GM19372 (cell line): ENCODE results near the gene INTS4.
"Not testable (repeated sequence)": the region's sequence is repeated elsewhere in the genome, so short reads cannot be mapped to it uniquely, and the experiment has no call there.

Experiments
- ATAC-seq: cut with Tn5 transposase; IDR thresholded peaks from one replicate; pipeline ENCODE4 v1.9.1; 2021; ENCODE audit warnings: mild to moderate bottlenecking, low read depth, moderate library complexity; ENCODE audit not compliant: unreplicated experiment

INTS4 gene

DNA sequence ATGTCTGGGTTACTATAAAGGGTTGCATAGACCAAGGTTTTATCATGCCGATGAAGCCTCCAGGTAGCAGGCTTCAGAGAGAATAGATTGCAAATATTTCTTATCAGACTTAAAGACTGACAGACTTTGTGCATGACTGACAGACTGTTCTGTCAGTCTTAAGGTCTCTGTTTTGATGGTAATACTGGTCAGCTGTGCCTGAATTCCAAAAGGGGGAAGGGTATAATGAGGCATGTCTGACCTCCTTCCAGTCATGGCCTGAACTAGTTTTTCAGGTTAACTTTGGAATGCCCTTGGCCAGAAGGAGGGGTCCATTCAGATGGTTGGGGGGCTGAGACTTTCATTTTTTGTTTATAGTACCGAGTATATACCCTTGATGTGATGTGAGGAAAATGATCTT lies 33.3 kb upstream of the INTS4 start:
- ATAC-seq = no peak

DNA sequence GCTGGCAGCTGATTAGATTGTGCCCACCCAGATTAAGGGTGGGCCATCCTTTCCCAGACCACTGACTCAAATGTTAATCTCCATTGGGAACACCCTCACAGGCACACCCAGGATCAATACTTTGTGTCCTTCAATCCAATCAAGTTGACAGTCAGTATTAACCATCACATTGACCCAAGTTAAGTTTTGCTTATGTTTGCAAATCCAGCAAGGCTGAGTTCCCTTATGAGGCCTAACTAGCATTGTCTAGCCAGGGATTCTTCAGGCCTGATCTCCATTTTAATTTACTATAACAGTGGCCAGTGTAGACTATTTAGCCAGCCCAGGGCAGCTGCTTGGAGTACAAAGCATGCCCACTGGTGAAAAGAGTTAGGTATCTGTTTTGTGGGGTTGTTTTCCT lies 30.9 kb upstream of the INTS4 start:
- no peak for ATAC-seq

DNA sequence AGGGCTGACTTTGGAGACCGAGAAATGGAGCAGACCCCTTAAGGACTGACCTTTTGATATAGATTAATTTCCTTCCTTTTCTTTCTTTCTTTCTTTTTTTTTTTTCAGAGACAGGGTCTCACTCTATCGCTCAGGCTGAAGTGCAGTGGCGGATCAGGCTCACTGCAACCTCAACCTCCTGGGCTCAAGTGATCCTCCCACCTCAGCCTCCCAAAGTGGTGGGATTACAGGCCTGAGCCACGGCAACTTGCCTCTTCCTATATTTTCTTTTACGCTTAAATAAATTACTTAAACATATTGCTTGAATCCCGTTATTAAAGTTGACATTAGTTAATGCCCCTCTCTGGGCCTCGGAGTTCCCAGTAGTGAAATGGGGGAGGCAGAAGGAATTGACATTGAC lies 29.0 kb upstream of the INTS4 start:
- no peak for ATAC-seq

DNA sequence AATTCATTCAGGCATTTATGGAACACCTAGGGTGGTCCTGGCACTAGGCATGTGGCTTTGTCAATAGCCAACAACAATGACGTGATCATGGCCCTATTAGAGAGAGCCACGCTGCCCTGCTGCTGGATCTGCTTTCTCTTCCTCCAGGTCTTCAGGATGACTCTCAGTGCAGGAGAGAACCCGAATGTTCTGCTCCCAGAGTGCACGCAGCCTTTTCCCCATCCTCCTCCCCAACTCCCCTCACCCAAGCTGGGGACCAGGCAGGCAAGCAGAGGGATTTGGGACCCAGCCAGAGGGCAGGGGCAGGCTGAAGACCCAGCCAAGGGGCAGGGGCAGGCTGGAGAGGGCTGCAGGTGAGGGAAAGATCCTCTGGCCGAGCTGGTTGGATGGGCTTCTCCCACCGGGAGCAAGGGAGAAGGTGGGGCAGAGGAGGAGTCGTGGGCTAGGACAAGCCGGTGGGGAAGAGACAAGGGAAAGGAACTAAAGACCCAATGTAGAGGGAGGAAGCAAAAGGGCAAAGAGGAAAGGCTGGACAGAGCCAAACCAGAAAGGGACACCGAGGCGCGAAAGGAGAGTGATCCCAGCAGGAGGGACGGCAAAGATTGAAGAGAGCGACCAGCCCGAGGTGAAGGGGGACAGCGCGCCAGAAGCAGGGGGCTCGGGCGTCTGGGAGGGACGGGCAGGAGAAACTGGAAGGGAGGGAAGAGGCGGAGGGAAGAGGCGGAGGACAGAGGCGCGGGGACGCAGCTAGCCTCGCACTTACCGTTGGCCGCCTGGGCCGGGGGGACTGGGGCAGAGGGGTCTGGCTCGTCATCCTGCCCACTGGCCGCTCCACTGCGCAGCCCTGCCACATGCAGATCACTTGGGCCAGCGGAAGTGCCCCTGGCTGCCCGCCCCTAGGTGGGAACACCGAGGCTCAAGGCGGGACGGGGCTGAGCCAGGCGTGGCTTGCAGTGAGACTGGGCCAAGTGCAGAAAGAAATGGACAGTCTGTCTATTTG lies 28.2 kb upstream of the INTS4 start, which contains the start of gene KCTD14:
Gene KCTD14 (minus strand): TSS at position 880 of the 1,000 bp plus-strand sequence. CDS start 27 bp downstream, at position 853.
- ATAC-seq = no peak

DNA sequence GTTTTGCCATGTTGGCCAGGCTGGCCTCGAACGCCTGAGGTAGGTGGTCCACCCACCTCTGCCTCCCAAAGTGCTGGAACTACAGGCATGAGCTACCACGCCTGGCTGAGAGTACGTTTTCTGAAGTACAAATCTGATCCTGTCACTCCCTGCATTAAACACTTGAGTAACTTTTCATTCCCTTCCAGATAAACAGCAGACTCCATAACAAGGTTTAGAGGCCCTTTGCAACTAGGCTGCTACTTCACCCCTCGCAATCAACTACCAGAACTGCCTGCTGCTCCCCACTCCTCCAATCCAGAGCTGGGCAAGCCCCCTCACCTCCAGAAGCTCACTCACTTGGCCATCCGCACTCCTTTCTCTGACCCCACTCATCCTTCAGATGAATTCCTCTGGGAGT lies 27.1 kb upstream of the INTS4 start:
- ATAC-seq = no peak

DNA sequence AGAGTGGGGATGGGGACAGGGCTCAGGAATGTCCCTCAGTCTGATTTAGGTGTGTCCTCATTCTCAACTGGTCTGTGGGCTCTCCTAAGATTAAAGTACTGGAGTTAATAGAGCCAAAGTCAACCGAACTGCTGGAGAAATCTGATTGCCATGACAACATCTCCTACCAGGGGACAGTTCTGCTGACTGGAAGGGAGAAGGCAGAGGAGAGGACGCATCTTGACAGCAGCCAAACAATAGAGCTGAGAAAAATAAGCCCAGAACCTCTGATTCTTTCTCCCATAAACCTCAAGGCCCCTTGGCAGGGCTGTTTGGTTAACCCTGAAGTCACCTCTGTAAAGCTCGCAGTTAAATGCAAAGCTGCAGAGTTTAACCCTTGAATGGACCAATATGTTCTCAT lies 25.8 kb upstream of the INTS4 start:
- no peak for ATAC-seq

DNA sequence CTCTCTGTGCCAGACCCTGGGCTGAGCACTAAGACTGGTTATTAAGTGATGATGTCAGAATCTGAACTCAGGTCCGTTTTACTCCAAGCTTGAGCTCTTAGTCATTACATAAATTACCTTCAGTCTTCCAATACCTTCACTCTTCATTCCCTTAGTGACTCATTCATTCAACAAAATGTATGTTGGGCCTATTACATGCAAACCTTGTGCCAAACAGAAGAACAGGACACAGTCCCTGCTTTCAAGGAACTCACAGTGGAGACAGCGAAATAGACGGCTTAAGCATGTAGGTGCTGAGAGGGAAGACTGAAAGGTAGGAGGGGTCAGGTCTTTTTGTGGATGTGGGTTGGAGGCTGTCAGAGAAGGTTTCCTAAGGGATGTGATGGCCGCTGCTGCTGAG lies 25.3 kb upstream of the INTS4 start:
- no peak for ATAC-seq

DNA sequence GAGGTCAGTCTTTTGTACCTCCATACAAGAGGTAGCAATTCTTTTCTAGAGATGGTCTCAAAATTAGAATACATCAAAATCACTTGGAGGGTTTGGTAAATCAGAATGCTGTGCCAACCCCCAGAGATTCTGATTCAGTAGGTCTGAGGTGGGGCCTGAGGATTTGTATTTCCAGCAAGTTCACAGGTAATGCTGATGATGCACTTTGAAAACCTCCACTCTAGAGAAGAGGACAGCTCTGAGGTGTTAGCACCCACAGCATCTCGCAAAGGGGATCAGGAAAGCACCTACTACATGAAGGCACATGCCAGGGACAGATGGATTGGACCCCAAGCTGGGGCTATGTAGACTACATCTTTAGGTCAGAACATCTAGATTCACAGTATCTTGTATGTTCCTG lies 21.4 kb upstream of the INTS4 start:
- no peak for ATAC-seq

DNA sequence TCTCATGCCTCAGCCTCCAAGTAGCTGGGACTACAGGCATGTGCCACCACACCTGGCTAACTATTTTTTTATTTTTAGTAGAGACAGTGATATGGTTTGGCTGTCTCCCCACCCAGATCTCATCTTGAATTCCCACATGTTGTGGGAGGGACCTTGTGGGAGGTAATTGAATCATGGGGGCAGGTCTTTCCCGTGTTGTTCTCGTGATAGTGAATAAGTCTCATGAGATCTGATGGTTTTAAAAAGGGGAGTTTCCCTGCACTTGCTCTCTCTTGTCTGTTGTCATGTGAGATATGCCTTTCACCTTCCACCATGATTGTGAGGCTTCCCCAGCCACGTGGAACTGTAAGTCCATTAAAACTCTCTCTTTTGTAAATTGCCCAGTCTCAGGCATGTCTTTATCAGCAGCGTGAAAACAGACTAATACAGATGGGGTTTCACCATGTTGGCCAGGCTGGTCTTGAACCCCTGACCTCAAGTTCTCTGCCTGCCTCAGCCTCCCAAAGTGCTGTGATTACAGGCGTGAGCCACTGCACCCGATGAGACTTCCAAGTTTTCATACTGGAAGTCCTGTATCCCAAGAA lies 20.6 kb upstream of the INTS4 start:
- not testable (repeated sequence) for ATAC-seq

DNA sequence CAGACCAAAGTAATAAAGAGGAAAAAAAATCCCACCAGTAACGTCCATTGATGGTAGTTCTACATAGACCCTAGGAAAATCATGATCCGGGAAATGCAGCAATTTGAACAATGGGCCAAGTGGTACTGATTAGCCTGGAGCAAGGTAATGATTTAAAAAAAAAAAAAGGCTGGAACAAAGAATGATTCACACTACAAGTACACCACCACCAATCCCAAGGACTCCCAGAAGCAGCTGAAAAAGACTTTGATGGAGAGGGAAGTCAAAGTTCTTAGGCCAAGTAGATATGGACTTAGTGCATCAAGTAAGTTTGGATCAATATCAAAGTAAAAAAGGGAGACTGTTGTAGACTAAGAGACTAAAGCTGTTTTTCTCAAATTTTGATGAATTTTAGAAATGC lies 16.8 kb upstream of the INTS4 start:
- no peak for ATAC-seq

DNA sequence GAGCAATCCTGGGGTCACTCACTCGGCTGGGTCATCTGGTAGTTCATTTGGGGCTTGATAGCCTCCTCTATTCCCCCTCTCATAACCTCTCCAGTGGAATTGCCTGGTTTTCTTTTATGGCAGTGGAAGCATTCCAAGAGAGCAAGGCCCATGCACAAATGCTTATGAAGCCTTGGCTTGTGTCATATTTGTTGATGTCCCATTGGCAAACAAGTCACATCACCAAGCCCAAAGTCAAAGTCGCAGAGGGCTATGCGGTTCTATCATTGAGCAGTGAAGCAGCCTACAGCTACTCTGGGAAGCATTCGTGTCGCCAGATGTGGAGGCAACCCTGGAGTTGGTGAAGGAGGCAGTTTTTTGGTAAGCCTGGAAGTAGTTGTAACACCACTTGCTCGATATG lies 16.3 kb upstream of the INTS4 start:
- ATAC-seq = no peak

DNA sequence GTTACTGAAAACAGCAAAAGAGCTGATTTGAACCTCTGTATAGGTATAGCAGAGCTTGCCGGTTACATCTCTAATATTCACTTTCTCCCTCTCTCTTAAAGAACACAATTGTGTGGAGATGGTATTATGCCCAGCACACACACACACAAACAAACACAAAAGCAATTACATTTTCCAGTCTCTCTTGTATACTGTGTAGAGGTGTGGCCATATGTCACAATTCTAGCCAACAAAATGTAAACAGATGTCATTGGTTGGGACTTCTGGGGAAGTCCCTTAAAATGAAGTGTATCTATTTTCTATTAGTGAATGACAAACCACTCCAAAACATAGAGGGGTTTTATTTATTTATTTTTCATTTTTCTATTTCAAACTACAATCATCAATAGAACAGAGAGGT lies 15.8 kb upstream of the INTS4 start:
- no peak for ATAC-seq

DNA sequence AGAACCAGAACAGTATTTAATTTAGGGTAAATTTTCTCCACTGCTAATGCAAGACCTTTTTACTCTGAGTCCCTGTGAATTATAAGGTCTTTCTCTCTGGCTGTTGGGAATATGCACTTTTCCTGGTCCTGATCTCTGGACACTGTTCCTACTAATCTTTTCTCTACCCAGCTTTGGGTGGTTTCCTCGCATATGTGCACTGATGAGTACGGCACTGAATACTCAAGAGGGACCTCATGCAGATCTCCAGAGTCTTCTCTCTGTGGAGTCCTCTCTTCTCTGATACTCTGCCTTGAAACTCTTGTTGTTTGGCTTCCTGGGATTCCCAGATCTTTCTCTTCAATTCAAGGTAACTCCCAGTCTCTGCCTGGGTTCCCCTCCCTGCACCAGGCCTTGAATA lies 14.6 kb upstream of the INTS4 start:
- no peak for ATAC-seq

DNA sequence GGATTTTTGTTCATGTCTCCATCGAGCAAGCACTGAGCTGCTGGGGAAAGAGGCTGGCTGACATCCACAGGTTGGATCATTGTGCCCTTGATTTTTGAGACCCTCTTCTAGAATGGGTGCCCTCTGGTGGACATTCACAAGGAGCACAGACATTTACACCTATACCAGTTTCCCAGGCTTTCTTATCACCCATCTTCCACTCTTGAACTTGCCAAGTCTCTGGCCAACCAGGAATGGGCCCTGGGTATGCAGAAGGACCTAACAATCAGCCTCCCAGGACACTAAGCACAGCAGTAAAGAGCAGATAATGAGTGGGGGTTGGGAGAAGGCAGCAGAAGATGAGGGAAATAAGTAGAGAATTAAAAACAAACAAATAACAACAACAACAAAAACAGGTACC lies 5.7 kb upstream of the INTS4 start:
- no peak for ATAC-seq

DNA sequence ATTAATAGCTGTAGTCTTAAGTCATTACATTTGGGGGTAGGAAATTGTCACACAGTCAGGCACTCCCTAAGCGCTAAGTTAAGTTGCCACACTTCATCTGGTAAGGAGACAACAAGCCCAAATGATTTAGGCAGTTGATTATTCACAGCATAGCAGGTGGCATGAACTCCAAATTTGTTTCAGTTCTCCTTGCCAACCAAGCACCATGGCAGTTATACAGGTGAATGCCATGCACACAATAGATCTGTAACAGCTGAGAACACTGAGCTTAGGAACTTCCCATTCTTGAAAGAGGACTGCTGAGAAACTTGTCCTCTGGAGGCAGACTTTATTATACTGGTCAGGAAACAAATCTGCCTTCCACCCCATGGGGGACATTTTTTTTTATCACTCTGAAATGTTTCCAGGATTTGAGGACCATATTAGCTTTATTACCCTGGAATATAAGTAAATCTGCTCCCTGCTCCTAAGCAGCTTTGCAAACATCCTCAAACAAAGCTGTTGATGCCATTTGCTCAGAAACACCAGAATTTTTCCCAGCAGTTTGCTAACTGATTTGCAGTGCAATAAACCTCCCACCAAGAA lies 5.1 kb upstream of the INTS4 start:
- ATAC-seq = no peak

DNA sequence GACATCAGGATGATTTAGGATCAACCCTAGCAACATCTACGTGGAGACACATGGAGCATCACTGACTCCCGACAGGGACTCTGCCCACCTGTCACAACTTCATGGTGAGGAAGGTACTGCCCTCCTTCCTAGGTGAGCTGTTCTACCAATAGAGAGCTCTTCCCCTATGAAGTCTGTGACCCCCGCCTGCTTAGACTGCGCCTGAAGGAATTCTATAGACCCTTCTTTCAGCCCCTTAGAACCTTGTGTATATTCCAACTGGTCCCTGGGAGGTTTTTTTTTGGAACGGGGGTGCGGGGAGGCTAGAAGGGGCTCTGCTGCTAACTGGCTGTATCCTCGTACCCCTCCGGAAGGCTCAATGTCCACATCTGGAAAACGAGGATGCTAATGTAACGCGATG lies 566 bp downstream of the INTS4 start:
- ATAC-seq = no peak

DNA sequence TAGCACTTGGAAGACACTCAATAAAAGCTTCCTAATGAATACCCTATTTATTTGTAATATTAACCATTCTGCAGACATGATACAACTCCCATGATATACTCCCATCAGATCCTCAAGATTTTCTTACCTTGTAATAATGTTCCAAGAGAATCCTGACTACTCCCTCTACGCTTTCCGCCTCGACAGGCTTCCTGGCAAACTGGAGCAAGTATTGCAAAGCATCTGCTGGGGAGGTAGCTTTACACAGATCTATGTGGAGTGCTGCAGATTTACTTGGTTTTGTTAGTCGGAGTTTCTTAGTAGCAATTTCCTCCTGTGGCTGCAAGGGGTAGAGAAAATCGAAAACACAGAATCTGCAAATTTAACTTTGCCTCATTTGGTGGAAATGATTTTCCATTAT lies 3.5 kb downstream of the INTS4 start:
- no peak for ATAC-seq

DNA sequence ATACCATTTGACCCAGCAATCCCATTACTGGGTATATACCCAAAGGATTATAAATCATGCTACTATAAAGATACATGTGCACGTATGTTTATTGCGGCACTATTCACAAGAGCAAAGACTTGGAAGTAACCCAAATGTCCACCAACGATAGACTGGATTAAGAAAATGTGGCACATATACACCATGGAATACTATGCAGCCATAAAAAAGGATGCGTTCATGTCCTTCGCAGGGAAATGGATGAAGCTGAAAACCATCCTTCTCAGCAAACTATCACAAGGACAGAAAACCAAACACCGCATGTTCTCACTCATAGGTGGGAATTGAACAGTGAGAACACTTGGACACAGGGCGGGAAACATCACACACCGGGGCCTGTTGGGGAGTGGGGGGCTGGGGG lies 8.0 kb downstream of the INTS4 start:
- ATAC-seq = not testable (repeated sequence)

DNA sequence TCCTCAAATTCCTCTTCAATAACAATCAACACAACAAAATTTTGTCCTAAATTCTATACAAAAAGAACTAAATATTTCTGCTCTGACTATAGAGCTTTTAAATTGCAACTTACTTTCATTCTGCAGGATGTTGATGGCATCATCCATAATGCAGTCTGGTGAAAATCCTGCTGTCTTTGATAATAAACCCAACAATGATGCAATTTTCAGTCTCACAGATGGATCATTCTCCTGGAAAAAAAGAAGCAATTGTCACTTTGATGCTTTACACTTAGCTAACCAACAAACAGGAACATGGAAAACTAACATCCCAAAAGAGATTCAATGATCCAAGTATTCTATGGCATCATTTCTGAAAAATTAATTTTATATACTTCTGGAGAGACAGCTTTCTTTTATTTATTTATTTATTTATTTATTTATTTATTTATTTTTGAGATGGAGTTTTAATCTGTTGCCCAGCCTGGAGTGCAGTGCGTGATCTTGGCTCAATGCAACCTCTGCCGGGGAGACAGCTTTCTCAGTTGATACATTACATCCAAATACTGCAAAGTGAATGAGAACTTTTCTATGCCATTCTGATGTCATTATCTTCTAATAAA lies 13.0 kb downstream of the INTS4 start:
- no peak for ATAC-seq

DNA sequence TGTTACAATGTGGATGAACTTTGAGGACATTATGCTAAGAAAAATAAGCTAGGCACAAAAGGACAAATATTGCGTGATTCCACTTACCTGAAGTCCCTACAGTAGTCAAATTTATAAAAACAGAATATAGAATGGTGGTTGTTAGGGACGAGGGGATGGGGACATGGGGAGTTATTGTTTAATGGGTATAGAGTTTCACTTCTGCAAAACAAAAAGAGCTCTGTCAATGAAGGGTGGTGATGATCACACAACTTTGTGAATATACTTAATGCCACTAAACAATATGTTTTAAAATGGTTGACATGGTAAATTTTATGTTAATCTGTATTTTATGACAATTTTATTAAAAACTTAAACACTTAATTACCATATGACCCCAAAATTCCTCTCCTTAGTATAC lies 26.1 kb downstream of the INTS4 start:
- ATAC-seq = no peak

DNA sequence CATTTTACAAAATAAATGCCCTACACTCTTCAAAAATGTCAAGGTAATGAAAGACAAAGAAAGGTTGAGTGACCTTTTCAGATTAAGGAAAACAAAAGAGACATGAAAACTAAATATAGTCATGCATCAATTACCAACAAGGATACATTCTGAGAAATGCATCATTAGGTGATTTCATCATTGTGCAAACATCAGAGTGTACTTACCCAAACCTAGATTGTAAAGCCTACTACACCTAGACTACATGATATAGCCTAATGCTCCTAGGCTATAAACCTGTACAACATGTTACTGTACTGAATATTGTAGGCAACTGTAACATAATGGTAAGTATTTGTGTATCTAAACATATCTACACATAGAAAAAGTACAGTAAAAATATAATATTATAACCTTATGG lies 26.7 kb downstream of the INTS4 start:
- ATAC-seq = no peak
